Right ventricle myocardium superior (tissue), 1 donor: ENCODE results near the gene NDUFS2. TPM values are rescaled to one million over a fixed set of nuclear protein-coding genes. Genes with fewer than 3 reads are reported as not detected.
"Not testable (repeated sequence)": the region's sequence is repeated elsewhere in the genome, so short reads cannot be mapped to it uniquely, and the experiment has no call there.

Experiments
- ATAC-seq: fragments of 200-7000 bp; cut with Tn5 transposase; one replicate; pipeline ENCODE4 v1.9.1; 2020; ENCODE audit warnings: mild to moderate bottlenecking; ENCODE audit not compliant: poor library complexity
- DNase-seq: peaks from one replicate; pipeline ENCODE4 v3.0.0-alpha.2; 2020
- intact Hi-C: fragments of 100-400 bp; cut with DNase I; formaldehyde crosslinking; loops from one replicate; pipeline ENCODE4 v1.11.2; 2022
- total RNA-seq: library from RNA; stranded (reverse); fragmentation: NEBNext Ultra II Directional; extraction: Animal tissue kit (Norgen Biotek cat#: 25700); gene quantifications from one replicate; pipeline ENCODE4 v1.2.1, GENCODE V29; 2021
- donor health status: DM: no; HTN: yes; CAD: no; lungs with severe emphysema.

Gene NDUFS2
- total RNA-seq, 1 donor from 2014 or later: 308 TPM

GRCh38 chr1:161227196-161227871 is 25.2 kb downstream of the NDUFS2 start:
- peak; percentile 89 for DNase-seq
- intact Hi-C loops: loop anchor here (5.0 kb wide), 2 partner anchors 80 to 155 kb away; partner anchors contain the start of gene MPZ
- peak; percentile 70 for ATAC-seq

GRCh38 chr1:161228032-161228431 is 25.9 kb downstream of the NDUFS2 start:
- intact Hi-C loops: loop anchor here (5.0 kb wide), 2 partner anchors 79 to 154 kb away; partner anchors contain the start of gene MPZ
- no peak for ATAC-seq

GRCh38 chr1:161229896-161230295 is 27.7 kb downstream of the NDUFS2 start:
- intact Hi-C loops: loop anchor here (5.0 kb wide), 3 partner anchors 67 to 152 kb away; partner anchors contain the start of gene MPZ
- ATAC-seq (no peak), DNase-seq (no peak)

More at GRCh38 chr1:161228032-161228431, 25.9 kb downstream of the NDUFS2 start:
- no peak for DNase-seq

GRCh38 chr1:161230762-161231161 is 28.6 kb downstream of the NDUFS2 start:
- intact Hi-C loops: loop anchor here (5.0 kb wide), 1 partner anchor 67 kb away; no protein-coding TSS in a partner anchor
- ATAC-seq: no peak
- no peak for DNase-seq

GRCh38 chr1:161233102-161233501 is 30.9 kb downstream of the NDUFS2 start:
- intact Hi-C loops: loop anchor here (5.0 kb wide), 1 partner anchor 64 kb away; no protein-coding TSS in a partner anchor
- ATAC-seq (no peak), DNase-seq (no peak)

- intact Hi-C loops: no loop called here
- ATAC-seq (no peak), DNase-seq (no peak)
These were observed 34.0 kb downstream of the NDUFS2 start for GRCh38 chr1:161235957-161236775.

GRCh38 chr1:161238039-161238473 is 35.9 kb downstream of the NDUFS2 start, which contains the start of gene NR1I3:
Gene NR1I3, minus strand, starts transcription at chr1:161238203. Its CDS starts 1,638 bp downstream, at chr1:161236565.
- ATAC-seq: no peak
- no peak for DNase-seq
- intact Hi-C loops: no loop called here

- DNase-seq (no peak), ATAC-seq (no peak)
- intact Hi-C loops: no loop called here
These were observed 39.5 kb downstream of the NDUFS2 start for GRCh38 chr1:161241682-161242081.

- ATAC-seq (no peak), DNase-seq (no peak)
These were observed 40.1 kb downstream of the NDUFS2 start for GRCh38 chr1:161242313-161242712.

GRCh38 chr1:161244888-161245287 is 42.7 kb downstream of the NDUFS2 start:
- ATAC-seq: no peak
- intact Hi-C loops: no loop called here
- DNase-seq: no peak

More at GRCh38 chr1:161242313-161242712, 40.1 kb downstream of the NDUFS2 start:
- intact Hi-C loops: no loop called here

GRCh38 chr1:161250100-161250499 is 47.9 kb downstream of the NDUFS2 start:
- ATAC-seq, intact Hi-C loops, DNase-seq: not testable (repeated sequence)

- DNase-seq (no peak), ATAC-seq (no peak)
- intact Hi-C loops: no loop called here
These were observed 48.7 kb downstream of the NDUFS2 start for GRCh38 chr1:161250829-161251228.

- ATAC-seq: no peak
These were observed 49.4 kb downstream of the NDUFS2 start for GRCh38 chr1:161251579-161251978.

GRCh38 chr1:161255302-161255701 is 53.1 kb downstream of the NDUFS2 start:
- intact Hi-C loops, ATAC-seq, DNase-seq: not testable (repeated sequence)

More at GRCh38 chr1:161251579-161251978, 49.4 kb downstream of the NDUFS2 start:
- no peak for DNase-seq
- intact Hi-C loops: no loop called here

- intact Hi-C loops, DNase-seq, ATAC-seq: not testable (repeated sequence)
These were observed 53.9 kb downstream of the NDUFS2 start for GRCh38 chr1:161255955-161256520.

GRCh38 chr1:161257109-161257508 is 54.9 kb downstream of the NDUFS2 start:
- intact Hi-C loops, ATAC-seq, DNase-seq: not testable (repeated sequence)

- DNase-seq (peak; percentile 61), ATAC-seq (peak; percentile 88)
- intact Hi-C loops: no loop called here
These were observed 56.5 kb downstream of the NDUFS2 start, which contains the start of gene PCP4L1 for GRCh38 chr1:161258439-161259344. Gene PCP4L1, plus strand, starts transcription at chr1:161258745. Its CDS starts 230 bp downstream, at chr1:161258975.

GRCh38 chr1:161259345-161259702 is 57.2 kb downstream of the NDUFS2 start:
- intact Hi-C loops: no loop called here
- ATAC-seq: no peak

More at GRCh38 chr1:161259345-161259702, 57.2 kb downstream of the NDUFS2 start:
- no peak for DNase-seq
